GM19043 (cell line): ENCODE data around the gene NSUN2.

Experiments
- ATAC-seq: cut with Tn5 transposase; IDR thresholded peaks from one replicate; pipeline ENCODE4 v1.9.1; 2021; ENCODE audit warnings: low read depth; ENCODE audit not compliant: unreplicated experiment

The NSUN2 gene

DNA sequence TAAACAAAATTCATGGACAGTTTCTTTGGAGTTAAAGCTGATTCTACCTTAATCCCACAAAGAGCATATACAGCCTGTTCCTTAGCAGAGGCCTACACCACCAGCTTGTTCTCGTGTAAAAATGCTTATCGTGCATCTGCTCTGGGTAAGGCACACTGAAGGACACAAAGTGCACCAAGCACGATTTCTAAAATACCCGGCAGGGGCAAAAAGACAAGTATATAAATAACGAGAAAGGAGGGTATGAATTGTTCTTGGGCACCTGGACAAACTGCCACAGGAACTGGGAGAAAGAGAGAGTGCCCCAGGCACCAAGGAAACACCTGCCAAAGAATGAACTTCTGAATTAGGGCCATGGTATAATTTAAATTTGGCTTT is 25.3 kb downstream of the NSUN2 start:
- ATAC-seq = no peak

GRCh38 chr5:6606884-6607558 is 25.8 kb downstream of the NSUN2 start:
- ATAC-seq = no peak

DNA sequence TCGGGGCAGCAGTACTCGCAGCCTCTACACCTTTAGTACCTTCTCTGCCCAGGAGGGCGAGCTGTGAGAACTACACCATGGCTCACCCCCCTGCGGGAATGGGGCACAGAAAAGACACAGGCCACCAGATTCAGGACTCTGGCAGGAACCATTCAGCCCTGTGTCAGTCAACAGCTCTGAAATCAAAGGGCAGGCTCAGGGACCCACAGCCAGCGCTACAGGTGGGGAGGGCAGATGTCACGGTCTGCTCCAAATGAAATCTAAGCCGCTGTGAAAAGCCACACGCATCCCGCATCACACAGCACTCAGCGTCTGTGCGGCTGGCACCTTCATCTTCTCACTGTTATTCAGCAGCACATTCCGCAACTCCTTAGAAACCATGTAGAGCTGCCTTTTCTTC is 27.9 kb downstream of the NSUN2 start:
- no peak for ATAC-seq

DNA sequence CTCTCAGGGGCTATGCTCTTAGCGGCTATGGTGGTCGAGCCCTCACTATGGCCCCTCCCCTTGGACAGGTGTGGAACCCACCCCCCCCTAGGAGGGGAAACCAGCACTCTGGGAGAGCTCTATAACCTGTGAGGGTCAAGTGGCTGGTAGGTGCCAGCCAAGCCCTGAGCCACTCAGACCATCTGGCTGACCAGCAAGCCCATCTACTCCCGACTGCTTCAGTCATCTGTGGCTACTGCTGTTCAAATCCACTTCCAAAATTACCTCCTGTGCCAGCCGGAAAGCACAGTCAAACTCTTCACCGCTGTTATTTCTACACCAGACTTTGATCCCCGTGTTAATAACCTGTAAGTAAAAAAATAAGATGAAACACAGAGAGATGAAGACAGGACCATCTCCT is 28.5 kb downstream of the NSUN2 start:
- no peak for ATAC-seq

DNA sequence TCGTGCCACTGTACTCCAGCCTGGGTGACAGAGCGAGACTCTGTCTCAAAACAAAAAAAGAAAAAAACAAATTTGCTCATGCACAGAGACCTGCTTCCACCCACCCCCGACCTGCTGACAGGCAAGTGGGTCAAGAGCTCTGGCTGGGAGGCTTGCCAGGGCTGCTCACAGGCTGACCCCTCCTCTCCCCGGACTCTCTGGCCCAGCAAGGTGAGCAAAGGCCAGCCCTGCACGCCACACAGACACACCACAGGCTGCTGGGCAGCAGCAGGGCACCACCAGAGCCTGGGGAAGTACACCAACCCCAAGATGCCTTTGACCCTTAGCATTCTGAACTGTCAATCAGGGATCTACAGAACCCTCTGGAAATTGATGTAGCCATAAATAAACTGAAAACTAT is 29.2 kb downstream of the NSUN2 start:
- ATAC-seq = no peak

DNA sequence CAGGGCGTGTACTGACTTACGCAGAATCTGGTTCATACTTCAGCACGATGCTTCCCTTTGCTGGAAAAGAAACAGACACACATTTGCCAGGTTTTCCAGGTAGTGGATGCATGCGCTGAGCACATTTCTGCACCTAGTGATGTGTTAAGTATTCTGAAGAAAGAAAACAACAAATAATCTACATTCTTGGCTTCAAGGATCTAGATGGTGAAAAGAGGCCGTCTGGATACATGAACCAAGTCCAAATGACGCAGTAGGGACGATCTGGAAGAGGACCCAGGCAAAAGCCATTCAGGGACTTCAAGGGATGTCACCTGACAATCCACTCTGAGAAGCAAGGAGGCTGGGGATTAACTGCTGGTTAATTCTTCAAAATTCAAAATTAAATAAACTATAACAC is 30.4 kb downstream of the NSUN2 start:
- ATAC-seq = no peak

DNA sequence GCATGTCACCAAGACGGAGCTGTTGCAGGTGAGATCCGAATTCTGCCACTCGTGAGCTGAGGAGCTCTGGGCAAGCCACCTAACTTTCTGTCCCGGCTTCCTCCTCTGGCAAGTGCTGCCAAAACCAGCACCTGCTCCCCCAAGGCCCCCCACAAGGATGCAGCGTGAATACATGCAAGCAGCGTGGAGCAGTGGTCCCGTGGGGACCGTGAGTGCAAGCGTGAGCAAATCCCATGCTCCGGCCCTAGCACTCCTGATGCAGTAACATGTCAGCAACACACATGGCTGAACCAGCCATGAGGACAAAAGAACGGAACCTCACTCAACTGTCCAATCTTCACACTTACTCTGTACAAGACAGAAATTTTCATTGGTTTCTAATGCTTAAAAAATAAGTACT is 31.0 kb downstream of the NSUN2 start:
- ATAC-seq = no peak

DNA sequence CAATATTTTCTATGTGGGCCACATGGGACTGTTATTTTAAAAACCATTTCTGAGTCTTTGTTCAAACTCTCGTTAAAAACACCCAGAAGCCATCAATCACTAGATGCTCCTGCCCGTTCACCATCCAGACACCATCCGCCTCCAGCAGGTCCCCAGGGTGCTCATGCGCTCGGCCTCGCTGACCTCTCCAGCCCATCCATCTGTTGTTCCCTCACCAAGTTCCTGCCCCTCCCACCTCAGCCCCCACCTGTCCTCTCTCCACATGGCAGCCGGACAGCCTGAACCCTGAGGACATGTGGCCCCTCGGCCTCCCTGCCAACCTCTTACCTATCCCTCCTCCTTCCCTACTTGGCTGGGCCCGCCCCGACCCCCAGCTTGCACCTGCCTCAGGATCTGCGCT is 31.6 kb downstream of the NSUN2 start:
- ATAC-seq = no peak

DNA sequence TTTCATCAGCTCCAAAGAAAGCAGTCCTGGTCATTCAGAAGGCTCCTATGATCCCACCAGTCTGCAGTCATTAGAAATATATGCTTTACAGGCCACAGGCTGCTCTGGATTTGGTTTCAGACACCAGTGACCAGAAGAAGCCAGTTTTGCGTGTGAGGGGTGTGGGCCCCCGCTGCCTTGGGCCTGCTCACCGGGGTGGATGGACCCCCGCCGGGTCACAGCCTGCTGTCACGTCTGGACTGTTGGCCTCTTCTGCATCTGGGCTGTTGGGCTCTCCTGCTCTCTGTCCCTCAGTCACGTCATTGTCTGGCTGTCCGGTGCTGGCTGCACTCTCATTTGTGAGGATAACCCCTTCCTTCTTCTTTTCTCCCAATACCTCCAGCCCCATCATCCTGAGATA is 33.1 kb downstream of the NSUN2 start:
- ATAC-seq = no peak

DNA sequence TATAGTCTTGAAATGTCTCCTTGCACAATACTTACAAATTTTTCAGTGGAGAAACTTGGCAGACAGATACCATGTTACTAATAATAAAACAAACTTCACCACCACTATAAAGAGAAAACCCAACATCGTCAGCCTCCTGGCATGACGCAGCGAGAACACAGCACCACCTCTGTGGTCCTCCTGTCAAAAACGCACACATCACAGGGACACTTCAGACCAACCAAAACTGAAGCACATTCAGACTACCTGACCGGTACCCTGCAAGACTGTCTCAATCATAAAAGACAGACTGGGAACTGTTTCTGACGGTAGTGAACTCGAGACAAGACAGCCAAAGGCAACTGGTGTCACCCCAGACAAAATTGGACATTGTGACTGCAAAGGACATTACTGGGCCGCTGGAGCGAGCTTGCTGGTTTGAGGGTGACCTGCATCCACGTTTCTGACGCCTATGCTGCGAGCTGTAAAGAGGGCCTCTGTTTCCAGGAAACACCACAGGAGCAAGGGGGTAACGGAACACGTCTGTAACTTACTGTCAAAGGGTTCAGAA is 34.4 kb downstream of the NSUN2 start:
- no peak for ATAC-seq

- ATAC-seq = no peak
Observed at GRCh38 chr5:6597557-6597956, 35.3 kb downstream of the NSUN2 start.

DNA sequence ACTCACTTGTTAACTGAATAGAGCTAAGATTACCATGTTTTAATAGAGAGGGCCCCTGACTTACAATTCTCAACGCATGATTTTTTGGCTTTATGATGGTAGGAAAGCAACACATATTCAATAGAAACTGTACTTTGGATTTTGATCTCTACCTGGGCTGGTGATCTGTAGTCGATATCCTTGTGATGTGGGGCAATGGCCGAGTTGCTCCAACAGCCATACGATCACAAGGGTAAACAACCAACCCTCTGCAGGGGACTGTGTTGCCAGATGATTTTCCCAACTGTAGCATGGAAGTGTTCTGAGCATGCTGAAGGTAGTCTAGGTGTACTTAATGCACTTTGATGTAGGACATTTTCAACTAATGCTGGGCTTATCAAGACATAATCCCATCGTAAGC is 36.5 kb downstream of the NSUN2 start:
- ATAC-seq = no peak

- no peak for ATAC-seq
Observed at GRCh38 chr5:6595405-6595804, 37.4 kb downstream of the NSUN2 start.

- no peak for ATAC-seq
Observed at GRCh38 chr5:6594066-6594465, 38.8 kb downstream of the NSUN2 start.

- no peak for ATAC-seq
Observed at GRCh38 chr5:6593148-6594016, 39.5 kb downstream of the NSUN2 start.

GRCh38 chr5:6592601-6593000 is 40.2 kb downstream of the NSUN2 start:
- no peak for ATAC-seq

DNA sequence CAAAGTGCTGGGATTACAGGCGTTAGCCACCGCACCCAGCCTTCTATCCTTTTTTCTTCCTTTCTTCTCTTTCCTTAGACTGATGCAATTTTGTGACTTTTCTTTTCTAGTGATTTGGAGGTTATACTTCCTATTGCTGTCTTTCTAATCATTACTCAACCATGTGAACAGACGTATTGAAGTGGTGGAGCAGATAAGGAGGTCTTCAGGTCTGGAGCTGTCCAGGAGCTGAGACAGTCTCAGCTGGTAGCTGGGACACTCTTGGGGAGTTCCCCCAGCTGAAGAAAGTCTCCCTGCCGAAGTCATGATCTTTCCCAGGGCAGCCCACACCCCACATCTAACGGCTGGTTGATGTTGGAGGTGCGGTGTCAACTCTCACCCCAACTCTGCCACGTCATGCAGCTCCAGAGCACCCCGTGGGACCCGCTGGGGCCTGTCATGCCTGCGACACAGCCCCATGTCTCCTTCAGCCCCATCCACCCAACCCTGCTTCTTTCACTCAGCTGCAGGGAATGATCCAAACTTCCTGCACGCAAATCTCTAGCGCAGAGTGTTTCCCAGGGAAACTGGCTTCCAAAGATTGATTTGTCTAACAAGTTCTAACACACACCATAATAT is 41.1 kb downstream of the NSUN2 start:
- no peak for ATAC-seq

- ATAC-seq = no peak
Observed at GRCh38 chr5:6590581-6590980, 42.3 kb downstream of the NSUN2 start.

- ATAC-seq = no peak
Observed at GRCh38 chr5:6587171-6587570, 45.7 kb downstream of the NSUN2 start.

GRCh38 chr5:6586647-6587042 is 46.2 kb downstream of the NSUN2 start:
- ATAC-seq = no peak

DNA sequence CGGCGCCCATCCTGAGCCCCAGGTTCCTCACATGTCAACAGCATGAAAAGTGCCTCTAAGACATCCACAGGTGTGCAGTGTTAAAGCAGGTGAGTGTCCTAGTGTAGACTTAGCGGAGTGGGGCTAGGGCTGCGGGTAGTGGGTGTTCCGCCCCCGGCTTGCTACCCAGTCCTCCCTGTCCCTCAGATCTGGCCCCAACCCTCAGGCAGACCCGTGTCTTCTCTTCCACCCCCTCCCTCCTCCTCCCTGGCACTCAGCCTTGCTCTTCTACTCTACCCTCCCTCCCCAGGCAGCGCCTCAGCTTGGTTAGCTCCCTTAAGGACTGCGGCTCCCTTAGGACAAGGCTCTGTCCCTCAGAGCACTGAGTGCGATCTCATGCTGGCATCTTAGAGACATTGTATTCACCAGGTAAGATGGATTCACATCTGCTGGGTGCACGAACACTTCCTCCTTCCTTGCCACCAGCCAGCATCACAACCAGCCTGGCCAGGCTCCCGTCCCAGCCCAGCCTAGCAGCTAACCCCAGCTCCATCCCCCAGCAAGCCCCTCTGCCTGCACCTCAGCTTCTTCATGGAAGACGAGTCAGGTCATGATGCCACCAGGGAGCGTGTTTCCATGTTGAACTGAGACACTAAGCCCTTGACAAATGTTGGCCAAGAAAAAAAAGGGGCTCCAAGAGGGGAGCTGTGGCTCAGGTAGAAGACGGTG is 46.8 kb downstream of the NSUN2 start:
- no peak for ATAC-seq
